ENCODE results near the gene G3BP2. TPM values are rescaled to one million over a fixed set of nuclear protein-coding genes. Genes with fewer than 3 reads are reported as not detected.
"Not testable (repeated sequence)": the region's sequence is repeated elsewhere in the genome, so short reads cannot be mapped to it uniquely, and the experiment has no call there.

Gene G3BP2
- total RNA-seq, 2 experiments from 2014 or later: 249 to 251 TPM

DNA sequence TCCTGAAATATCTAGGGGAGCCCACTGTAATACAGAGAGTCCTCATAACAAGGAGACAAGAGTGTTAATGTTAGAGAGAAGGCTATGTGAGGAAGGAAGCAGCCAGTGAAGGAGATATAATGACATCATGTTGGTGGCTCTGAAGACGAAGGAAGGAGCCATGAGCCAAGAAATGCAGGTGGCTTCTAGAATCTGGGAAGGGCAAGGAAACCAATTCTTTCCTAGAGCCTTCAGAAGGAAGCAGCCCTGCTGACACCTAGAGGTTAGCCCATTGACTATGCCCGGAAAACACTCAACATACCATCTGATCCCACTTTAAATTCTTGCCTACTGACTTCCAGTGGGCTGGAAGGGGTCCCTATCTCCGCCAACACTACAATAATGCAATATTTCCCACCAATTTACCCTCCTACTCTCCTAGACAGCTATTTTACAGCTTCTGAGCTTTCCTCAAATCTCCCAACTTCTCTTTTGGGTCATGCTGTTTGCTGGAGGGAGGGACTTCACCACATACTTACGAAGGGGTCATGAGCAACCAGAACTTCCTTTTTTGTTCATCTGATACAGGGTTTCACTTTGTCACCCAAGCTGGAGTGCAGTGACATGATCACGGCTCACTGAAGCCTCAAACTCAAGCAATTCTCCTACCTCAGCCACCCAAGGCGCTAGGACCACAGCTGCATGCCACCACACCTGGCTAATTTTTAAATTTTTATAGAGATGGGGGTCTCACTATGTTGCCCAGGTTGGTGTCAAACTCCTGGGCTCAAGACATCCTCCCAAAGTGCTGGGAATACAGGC, 25.2 kb upstream of the G3BP2 start:
- peaks cover 37% of the 10 kb centered on the region for H3K4me1 Mint-ChIP-seq
- peaks cover 7% of the 10 kb centered on the region for H3K36me3 Mint-ChIP-seq
- no peaks in the 10 kb centered on the region for H3K27me3 Mint-ChIP-seq
- no peak overlapping the region for H3K4me3 Mint-ChIP-seq
- DNase-seq: peak; percentile 13
- peak overlapping the region; percentile 76 for H3K27ac Mint-ChIP-seq
- H3K9me3 Mint-ChIP-seq: no peaks in the 10 kb centered on the region

DNA sequence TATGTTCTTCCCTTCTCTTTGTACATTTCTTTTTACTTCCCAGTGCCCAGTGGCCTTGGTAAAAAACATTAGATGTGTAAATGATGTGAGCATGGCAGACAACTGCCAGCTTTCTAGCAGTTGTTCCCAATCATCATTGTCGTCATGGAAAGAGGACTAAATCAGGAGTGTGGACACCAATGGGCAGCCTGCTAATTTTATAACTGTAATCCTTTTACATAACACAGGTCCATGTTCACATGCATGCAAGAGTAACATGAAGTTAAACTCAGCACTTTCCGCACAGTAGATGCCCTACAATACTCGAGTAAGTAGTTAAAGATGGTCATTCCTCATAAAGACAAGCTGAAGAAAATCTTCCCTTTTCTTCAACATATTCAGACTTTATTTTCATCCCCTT, 23.4 kb upstream of the G3BP2 start:
- no peak overlapping the region for H3K27ac Mint-ChIP-seq
- H3K4me1 Mint-ChIP-seq: peaks cover 37% of the 10 kb centered on the region
- H3K4me3 Mint-ChIP-seq: no peak overlapping the region
- peaks cover 7% of the 10 kb centered on the region for H3K36me3 Mint-ChIP-seq
- H3K9me3 Mint-ChIP-seq: no peaks in the 10 kb centered on the region
- H3K27me3 Mint-ChIP-seq: no peaks in the 10 kb centered on the region
- no peak for DNase-seq

DNA sequence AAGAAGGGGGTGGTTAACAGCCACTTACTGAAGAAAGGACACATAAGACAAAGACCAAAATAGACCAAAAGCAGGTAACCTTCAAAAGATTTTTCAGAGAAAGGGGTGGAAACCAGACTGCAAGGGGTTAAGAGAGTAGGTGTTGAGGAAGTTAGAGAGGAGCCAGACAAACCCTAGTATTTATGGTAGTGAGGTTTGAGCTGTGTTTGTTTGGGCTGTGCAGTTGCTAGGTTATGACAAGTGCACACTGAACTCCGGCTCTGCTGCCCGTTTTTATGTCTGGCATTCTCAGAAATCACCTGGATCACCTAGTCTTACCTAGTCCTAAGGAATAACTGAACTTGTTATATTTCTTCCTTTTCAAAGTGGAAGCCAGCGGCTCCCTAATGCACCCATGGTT, 22.9 kb upstream of the G3BP2 start:
- DNase-seq: peak; percentile 39
- H3K4me3 Mint-ChIP-seq: no peak overlapping the region
- H3K27ac Mint-ChIP-seq: peak overlapping the region; percentile 34
- peaks cover 37% of the 10 kb centered on the region for H3K4me1 Mint-ChIP-seq
- H3K9me3 Mint-ChIP-seq: no peaks in the 10 kb centered on the region
- no peaks in the 10 kb centered on the region for H3K27me3 Mint-ChIP-seq
- H3K36me3 Mint-ChIP-seq: peaks cover 7% of the 10 kb centered on the region

DNA sequence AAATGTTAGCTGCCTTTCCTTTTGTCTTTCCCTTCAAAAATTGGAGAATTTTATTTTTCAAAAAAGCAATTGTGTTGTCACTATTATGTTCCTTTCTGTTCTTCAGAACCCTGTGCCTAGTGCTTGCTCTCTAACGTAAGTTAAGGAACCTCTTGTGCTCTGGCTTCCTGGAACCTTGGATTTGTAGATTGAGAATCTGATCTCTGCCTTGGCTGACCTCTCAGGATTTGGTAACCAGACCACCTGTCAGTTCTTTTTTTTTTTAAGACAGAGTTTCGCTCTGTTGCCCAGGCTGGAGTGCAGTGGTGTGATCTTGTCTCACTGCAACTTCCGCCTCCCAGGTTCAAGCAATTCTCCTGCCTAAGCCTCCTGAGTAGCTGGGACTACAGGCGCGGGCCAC, 18.9 kb upstream of the G3BP2 start:
- H3K27ac Mint-ChIP-seq, H3K27me3 Mint-ChIP-seq, H3K9me3 Mint-ChIP-seq, H3K4me3 Mint-ChIP-seq, DNase-seq: not testable (repeated sequence)
- peaks cover 15% of the 10 kb centered on the region for H3K36me3 Mint-ChIP-seq
- peaks cover 28% of the 10 kb centered on the region for H3K4me1 Mint-ChIP-seq

DNA sequence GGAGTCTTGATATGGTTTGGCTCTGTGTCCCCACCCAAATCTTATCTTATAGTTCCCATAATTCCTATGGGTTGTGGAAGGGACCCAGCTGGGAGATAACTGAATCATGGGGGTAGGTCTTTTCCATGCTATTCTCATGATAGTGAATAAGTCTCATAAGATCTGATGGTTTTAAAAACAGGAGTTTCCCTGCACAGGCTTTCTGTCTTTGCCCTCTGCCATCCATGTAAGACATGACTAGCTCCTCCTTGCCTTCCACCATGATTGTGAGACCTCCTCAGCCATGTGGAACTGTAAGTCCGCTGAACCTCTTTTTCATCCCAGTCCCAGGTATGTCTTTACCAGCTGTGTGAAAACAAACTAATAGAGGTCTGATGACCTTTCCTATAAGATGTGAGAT, 13.9 kb upstream of the G3BP2 start:
- Mint-ChIP-seq H3K27ac (peak overlapping the region; percentile 16), H3K4me1 (peaks cover 38% of the 10 kb centered on the region)
- not testable (repeated sequence) for H3K9me3 Mint-ChIP-seq, H3K4me3 Mint-ChIP-seq, H3K27me3 Mint-ChIP-seq, H3K36me3 Mint-ChIP-seq, DNase-seq

DNA sequence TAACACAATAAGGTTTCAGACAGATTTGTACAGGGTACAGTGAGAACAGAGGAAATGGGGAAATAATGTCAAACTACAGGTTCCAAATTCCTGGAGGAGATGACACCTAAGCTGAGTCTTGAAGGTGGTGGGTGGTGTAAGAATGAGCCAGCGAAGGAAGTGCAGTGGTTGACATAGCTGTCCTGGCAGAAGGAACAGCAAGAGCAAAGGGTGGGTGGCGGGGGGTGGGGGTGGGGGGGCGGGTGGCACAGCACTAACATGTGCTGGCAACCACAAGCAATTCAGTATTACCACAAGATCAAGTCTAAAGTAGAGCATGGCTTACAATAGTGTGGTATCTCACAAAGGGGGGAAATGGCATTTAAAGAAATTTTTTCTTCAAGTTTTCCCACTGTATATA, 13.1 kb upstream of the G3BP2 start:
- no peak for DNase-seq
- H3K36me3 Mint-ChIP-seq: peaks cover 9% of the 10 kb centered on the region
- H3K27ac Mint-ChIP-seq: peak overlapping the region; percentile 23
- no peaks in the 10 kb centered on the region for H3K27me3 Mint-ChIP-seq
- peak overlapping the region; percentile 0 for H3K4me3 Mint-ChIP-seq
- peaks cover 5% of the 10 kb centered on the region for H3K9me3 Mint-ChIP-seq
- peaks cover 38% of the 10 kb centered on the region for H3K4me1 Mint-ChIP-seq

DNA sequence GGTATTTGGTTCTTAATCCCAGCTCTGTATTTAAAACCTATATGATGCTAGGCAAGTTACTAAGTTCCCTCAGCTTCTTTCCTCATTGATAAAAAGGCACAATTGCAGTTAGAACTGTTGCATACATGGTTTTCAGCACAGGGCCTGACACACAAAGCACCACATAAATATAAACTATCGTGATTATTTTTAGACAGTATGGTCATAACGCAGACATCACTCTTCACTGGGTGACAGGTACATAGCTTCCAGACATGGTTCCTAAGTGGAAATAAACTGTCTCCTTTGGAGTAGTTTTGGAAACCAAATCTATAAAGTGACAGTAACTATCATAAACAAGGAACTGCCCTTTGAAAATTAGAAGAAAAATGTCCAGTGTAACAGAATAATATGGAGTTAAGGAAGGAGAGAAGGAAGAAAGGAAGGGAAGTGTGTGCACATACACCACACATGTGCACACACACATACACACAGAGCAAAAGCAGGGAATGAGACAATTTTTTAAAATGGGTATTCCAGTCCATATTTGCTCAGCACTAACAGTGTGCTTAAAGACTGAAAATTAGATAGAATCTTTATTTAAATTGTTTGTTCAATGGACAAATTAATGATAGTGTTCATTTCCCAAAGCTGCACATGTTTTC, 12.5 kb upstream of the G3BP2 start:
- Mint-ChIP-seq H3K36me3 (peaks cover 9% of the 10 kb centered on the region), H3K4me3 (no peak overlapping the region), H3K27me3 (no peaks in the 10 kb centered on the region), H3K4me1 (peaks cover 38% of the 10 kb centered on the region), H3K9me3 (peaks cover 5% of the 10 kb centered on the region), H3K27ac (peak overlapping the region; percentile 23)
- DNase-seq: no peak

DNA sequence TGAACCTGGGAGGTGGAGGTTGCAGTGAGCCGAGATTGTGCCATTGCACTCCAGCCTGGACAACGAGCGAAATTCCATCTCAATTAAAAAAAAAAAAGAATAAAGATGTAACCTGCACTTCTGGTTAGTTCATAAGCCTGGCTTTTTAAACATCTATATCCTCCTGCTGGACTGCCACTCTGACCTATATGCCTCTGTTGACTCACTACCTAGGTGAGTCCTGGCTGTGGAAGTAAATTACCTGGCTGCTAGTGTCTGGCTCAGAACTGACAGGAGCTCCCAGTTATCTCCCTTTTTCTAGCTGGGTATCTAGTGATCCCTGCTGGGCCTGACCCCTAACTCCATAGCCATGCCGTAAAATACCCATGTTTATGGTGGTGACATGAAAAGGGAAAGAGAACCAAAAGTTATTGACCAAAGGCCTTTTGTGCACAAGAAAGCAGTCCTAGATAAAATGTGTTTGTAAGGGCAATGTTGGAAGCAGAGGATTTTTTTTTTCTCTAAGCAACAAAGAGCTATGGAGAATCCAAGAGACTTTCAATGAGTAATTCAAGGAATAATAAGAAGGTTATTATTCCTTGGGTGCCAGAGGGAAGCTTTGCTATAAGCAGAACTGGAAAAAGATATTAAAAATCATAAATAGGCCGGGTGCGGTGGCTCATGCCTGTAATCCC, 10.4 kb upstream of the G3BP2 start:
- H3K4me3 Mint-ChIP-seq: no peak overlapping the region

DNA sequence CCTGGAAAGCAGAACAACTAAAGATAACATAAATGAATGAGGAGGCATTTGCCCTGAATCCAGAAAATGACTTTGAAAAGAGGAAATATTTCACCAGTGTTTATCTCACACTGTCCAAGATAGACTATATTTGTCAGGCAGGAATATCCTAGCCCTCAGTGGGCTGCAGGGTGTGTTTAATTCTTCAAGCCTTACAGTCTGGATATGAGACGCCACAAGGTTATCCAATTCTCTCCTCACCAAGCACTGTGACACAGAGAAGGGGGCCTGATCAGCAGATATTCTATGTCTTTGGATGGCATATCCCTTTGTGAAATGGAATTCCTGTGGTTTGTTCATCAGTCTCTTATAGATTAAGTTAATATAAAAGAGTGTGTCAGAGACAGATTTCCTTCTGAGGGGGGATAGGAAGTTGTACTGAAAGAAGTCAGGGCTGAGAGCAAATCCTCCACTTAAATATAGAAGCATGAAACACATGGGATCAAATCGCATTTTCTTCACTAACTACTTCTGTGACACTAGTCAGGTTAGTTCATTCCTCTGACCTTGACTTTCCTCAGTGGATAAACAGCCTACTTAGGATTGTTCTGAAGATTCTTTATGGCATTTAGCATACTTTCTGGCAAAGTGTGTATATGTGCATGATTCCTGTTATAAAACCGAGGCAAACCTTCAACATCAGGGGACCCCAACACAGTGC, 6.8 kb upstream of the G3BP2 start:
- Mint-ChIP-seq H3K9me3 (no peaks in the 10 kb centered on the region), H3K4me3 (no peak overlapping the region), H3K27me3 (no peaks in the 10 kb centered on the region)

More for the DNA sequence above, 10.4 kb upstream of the G3BP2 start:
- Mint-ChIP-seq H3K27me3 (no peaks in the 10 kb centered on the region), H3K4me1 (peaks cover 40% of the 10 kb centered on the region), H3K27ac (peak overlapping the region; percentile 90), H3K36me3 (peaks cover 9% of the 10 kb centered on the region), H3K9me3 (peaks cover 5% of the 10 kb centered on the region)
- DNase-seq: no peak

DNA sequence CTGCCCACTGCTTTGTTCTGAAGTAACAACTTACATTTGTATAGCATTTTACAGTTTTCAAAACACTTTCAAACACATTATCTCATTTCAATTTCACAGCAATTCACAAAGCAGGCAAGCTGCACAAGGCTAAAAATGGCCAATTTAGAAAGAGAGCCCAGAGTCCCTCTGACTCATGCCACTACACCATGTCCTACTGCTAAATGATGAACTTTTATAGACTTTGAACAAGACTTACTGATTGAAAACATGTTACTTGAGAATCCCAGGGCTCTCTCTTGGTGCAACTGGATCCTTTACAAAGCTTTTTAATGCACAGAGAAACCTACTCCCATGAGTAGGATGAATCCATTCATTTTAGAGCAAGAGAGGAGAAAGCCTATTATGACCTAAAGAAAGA, 5.8 kb upstream of the G3BP2 start:
- Mint-ChIP-seq H3K27ac (no peak overlapping the region), H3K36me3 (no peaks in the 10 kb centered on the region), H3K27me3 (no peaks in the 10 kb centered on the region), H3K9me3 (no peaks in the 10 kb centered on the region), H3K4me1 (peaks cover 19% of the 10 kb centered on the region), H3K4me3 (no peak overlapping the region)
- no peak for DNase-seq

More for the DNA sequence above, 6.8 kb upstream of the G3BP2 start:
- Mint-ChIP-seq H3K27ac (no peak overlapping the region), H3K4me1 (peaks cover 16% of the 10 kb centered on the region), H3K36me3 (no peaks in the 10 kb centered on the region)
- no peak for DNase-seq

DNA sequence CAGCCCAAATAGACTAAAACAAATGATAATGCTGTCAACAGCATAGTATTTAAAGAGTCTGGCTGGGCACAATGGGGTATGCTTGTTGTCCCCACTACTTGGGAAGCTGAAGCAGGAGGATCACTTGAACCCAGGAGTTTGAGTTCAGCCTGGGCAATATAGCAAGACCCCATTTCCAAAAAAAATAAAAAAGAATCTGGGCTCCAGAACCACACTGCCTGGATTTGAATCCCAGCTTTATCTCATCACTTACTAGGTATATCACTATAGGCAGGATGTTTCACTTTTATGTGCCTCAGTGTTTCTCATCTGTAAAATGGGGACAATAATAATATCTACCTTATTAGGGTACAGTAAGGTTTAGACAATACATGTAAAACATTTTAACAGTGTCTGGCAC, 5.3 kb upstream of the G3BP2 start:
- no peak overlapping the region for H3K4me3 Mint-ChIP-seq
- H3K4me1 Mint-ChIP-seq: peaks cover 19% of the 10 kb centered on the region
- H3K36me3 Mint-ChIP-seq: no peaks in the 10 kb centered on the region
- no peaks in the 10 kb centered on the region for H3K9me3 Mint-ChIP-seq
- H3K27me3 Mint-ChIP-seq: no peaks in the 10 kb centered on the region
- DNase-seq: no peak
- no peak overlapping the region for H3K27ac Mint-ChIP-seq

DNA sequence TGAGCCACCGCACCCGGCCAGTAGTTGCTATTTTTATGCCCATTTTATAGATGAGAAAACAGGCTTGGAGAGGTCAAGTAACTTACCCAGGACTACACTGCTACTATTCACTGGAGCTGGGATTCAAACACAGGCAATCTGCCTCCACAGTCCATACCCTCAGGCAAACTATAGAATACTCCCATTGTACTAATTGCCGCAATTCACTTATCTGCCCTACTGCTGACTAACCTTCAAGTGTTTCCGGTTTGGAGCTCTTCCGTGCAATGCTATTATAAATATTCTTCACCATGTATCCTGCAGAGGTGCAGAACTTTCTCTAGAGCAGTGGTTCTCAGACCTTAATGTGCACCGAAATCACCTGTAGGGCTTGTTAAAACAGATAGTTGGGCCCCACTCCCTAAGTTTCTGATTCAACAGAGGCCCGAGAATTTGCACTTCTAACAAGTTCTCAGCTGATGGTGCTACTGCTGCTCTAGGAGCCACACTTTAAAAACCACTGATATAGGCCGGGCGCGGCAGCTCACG, 1.9 kb upstream of the G3BP2 start:
- Mint-ChIP-seq H3K27me3 (no peaks in the 10 kb centered on the region), H3K4me1 (peaks cover 25% of the 10 kb centered on the region), H3K4me3 (no peak overlapping the region), H3K9me3 (no peaks in the 10 kb centered on the region), H3K36me3 (peaks cover 16% of the 10 kb centered on the region), H3K27ac (no peak overlapping the region)
- DNase-seq: no peak

DNA sequence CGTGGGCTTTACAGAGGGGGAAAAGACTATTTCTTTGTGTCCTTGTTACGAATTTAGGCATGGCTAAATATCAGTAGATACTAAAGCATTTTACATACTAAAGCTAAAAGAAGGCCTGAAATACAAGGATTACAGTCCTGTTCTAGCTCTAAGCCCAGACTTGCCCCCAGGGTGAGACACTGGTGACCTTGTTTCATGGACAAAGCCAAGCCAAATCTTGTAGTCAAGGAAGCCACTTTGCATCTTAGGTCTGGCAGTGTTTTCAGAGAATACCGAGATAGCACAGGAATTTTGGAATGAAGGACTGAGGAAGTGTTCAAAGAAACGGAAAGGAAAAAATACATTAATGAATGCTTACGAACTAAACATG, 733 bp upstream of the G3BP2 start:
- Mint-ChIP-seq H3K9me3 (no peaks in the 10 kb centered on the region), H3K36me3 (peaks cover 23% of the 10 kb centered on the region), H3K27ac (peak overlapping the region; percentile 99), H3K4me1 (peaks cover 32% of the 10 kb centered on the region), H3K27me3 (no peaks in the 10 kb centered on the region), H3K4me3 (peak overlapping the region; percentile 99)
- no peak for DNase-seq

DNA sequence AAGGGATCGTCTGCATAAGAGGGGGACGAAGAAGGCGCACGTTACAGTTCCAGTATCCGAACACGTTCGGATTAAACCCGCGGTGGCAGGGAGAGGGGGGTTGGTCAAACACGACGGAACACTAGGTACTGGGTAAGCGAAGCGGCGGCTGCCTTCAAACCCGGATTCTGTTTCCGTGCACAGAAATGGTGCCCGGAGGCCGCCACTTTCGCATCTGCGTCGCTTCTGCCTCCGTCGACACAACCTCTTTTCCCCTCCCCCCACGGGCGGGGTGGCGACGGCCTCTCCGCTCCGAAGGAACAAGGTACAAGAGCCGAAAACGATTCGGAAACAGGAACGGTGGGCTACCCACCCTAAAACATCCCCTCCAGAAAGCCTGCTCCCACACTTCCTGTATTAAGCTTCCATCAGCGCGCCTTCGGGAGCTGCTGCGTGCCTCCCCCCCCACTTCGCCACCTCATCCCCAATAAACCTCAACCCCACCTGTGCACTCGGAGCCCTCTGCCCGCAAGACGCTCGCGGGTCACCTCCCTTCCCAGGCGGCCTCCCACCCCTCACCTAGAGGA, 667 bp downstream of the G3BP2 start:
- Mint-ChIP-seq H3K36me3 (peaks cover 31% of the 10 kb centered on the region), H3K9me3 (no peaks in the 10 kb centered on the region), H3K4me3 (peak overlapping the region; percentile 99), H3K4me1 (peaks cover 46% of the 10 kb centered on the region), H3K27me3 (no peaks in the 10 kb centered on the region), H3K27ac (peak overlapping the region; percentile 99)
- peak; percentile 85 for DNase-seq
